Caco-2 (cell line): ENCODE measurements around the gene CRYBG3. TPM values are rescaled to one million over a fixed set of nuclear protein-coding genes. Genes with fewer than 3 reads are reported as not detected.
A peak's percentile ranks its signal among the peaks of the same experiment; 100 is the strongest.
"Not testable (repeated sequence)": the region's sequence is repeated elsewhere in the genome, so short reads cannot be mapped to it uniquely, and the experiment has no call there.

Source experiments
- BruUV-seq: library from RNA; stranded (reverse); fragments of 400-500 nt; replicated peaks from 2 replicates; lab custom pipeline; 2021; lab: Mats Ljungman, UMichigan
- CTCF ChIA-PET: fragments of 300-600 bp; sonication (Branson Sonifier 250); formaldehyde crosslinking; loops from one replicate; lab custom pipeline; 2022; ENCODE audit warnings: antibody characterized with exemption; lab: Charles Lee
- POLR2A ChIA-PET: fragments of 300-600 bp; sonication (Branson Sonifier 250); formaldehyde crosslinking; loops from one replicate; lab custom pipeline; 2022; ENCODE audit warnings: antibody characterized with exemption; lab: Charles Lee
- DNase-seq, 2 experiments: peaks; one replicate each; pipeline versions ENCODE4 v3.0.0 to v3.0.0-alpha.2; 2020 to 2022
- H3K27me3 ChIP-seq: replicated peaks from 2 replicates; pipeline ENCODE4 v1.6.0; 2011; ENCODE audit warnings: low read length; ENCODE audit not compliant: control insufficient read depth, insufficient read depth
- H3K36me3 ChIP-seq: 2 replicates; pipeline ENCODE4 v1.5.1; 2011; ENCODE audit warnings: low read length; ENCODE audit not compliant: control insufficient read depth, insufficient read depth
- H3K4me1 ChIP-seq: fragments of 250-450 bp; sonication (Bioruptor Pico); 2 replicates; pipeline ENCODE4 v1.5.1; 2020; ENCODE audit warnings: mild to moderate bottlenecking
- H3K4me3 ChIP-seq: 2 replicates; pipeline ENCODE4 v1.5.1; 2011; ENCODE audit warnings: low read depth, mild to moderate bottlenecking, control low read depth, low read length
- H3K9me3 ChIP-seq: fragments of 250-450 bp; sonication (Bioruptor Pico); 2 replicates; pipeline ENCODE4 v1.5.1; 2020; ENCODE audit warnings: mild to moderate bottlenecking, moderate library complexity
- H3K27ac Mint-ChIP-seq: one replicate; pipeline ENCODE4 v1.8.0; 2022; ENCODE audit warnings: mixed read lengths; ENCODE audit not compliant: unreplicated experiment
- H3K27me3 Mint-ChIP-seq: one replicate; pipeline ENCODE4 v1.8.0; 2022; ENCODE audit warnings: mixed read lengths; ENCODE audit not compliant: insufficient read depth, unreplicated experiment
- H3K36me3 Mint-ChIP-seq: one replicate; pipeline ENCODE4 v1.8.0; 2022; ENCODE audit warnings: mild to moderate bottlenecking, mixed read lengths; ENCODE audit not compliant: insufficient read depth, unreplicated experiment
- H3K4me1 Mint-ChIP-seq: one replicate; pipeline ENCODE4 v1.8.0; 2022; ENCODE audit warnings: low read depth, mixed read lengths; ENCODE audit not compliant: unreplicated experiment
- H3K4me3 Mint-ChIP-seq: one replicate; pipeline ENCODE4 v1.8.0; 2022; ENCODE audit warnings: mild to moderate bottlenecking, moderate library complexity, mixed read lengths; ENCODE audit not compliant: unreplicated experiment
- H3K9me3 Mint-ChIP-seq: one replicate; pipeline ENCODE4 v1.8.0; 2022; ENCODE audit warnings: mixed read lengths; ENCODE audit not compliant: unreplicated experiment
- intact Hi-C: fragments of 100-400 bp; cut with micrococcal nuclease; formaldehyde crosslinking; loops from one replicate; pipeline ENCODE4 v1.10.0; 2022; ENCODE audit not compliant: unreplicated experiment
- total RNA-seq: library from RNA; stranded (reverse); gene quantifications from 2 replicates; pipeline ENCODE4 v1.2.3, GENCODE V29; 2022
- TF ChIP-seq, protein P1 (sequence below), 2 experiments: fragments of 200-600 bp in 1 of 2; IDR thresholded peaks; 1 replicate in 1 of 2; 2 replicates in 1 of 2; pipeline versions ENCODE4 v1.5.1 to v1.8.0; 2011 to 2022; ENCODE audit warnings: antibody characterized with exemption in 1 of 2, control low read depth in 1 of 2, inconsistent platforms in 1 of 2, low read depth in 1 of 2, low read length in 1 of 2, mild to moderate bottlenecking in 1 of 2, moderate library complexity in 1 of 2; ENCODE audit not compliant: insufficient read depth in 1 of 2, severe bottlenecking in 1 of 2, unreplicated experiment in 1 of 2

Gene CRYBG3
- total RNA-seq, 1 experiment from 2014 or later: 1.3 TPM

DNA sequence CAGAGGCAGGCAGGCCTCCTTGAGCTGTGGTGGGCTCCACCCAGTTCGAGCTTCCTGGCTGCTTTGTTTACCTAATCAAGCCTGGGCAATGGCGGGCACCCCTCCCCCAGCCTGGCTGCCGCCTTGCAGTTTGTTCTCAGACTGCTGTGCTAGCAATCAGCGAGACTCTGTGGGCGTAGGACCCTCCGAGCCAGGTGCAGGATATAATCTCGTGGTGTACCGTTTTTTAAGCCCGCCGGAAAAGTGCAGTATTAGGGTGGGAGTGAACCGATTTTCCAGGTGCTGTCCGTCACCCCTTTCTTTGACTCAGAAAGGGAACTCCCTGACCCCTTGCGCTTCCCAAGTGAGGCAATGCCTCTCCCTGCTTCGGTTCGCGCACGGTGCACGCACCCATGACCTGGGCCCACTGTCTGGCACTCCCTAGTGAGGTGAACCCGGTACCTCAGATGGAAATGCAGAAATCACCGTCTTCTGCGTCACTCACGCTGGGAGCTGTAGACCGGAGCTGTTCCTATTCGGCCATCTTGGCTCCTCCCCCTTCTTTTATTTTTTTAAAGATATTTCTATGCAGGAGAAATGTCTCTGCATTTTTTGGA, 88.5 kb downstream of the CRYBG3 start:
- DNase-seq, H3K27me3 Mint-ChIP-seq, H3K36me3 Mint-ChIP-seq, BruUV-seq, H3K9me3 Mint-ChIP-seq, CTCF ChIA-PET, POLR2A ChIA-PET, intact Hi-C loops, H3K9me3 ChIP-seq, H3K27me3 ChIP-seq, H3K36me3 ChIP-seq, H3K4me1 Mint-ChIP-seq: not testable (repeated sequence)
- Histone ChIP-seq H3K4me3 (peak overlapping the region; percentile 28), H3K4me1 (peaks cover 10% of the 10 kb centered on the region)
- Mint-ChIP-seq H3K27ac (peak overlapping the region; percentile 67), H3K4me3 (peak overlapping the region; percentile 72)

DNA sequence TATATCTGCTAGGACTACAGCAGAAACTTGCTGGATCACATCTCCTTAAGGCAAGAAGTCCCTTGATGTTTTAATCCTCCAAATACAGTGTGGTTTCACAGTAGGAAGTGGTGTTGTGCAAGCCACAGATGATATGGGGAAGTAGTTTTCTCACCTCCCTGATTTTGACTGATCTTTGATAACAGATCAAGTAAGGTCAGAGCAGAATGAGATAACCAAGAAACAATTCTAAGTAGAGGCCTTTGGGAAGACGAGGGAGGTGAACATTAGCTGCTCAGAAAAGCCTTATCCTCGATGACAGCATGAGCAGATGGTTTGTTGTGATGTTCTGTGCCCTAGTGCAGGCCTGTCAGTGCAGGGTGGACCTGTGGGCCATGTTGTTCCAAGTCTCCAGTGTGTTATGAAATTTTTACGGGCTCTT, 89.1 kb downstream of the CRYBG3 start:
- DNase-seq: no peak
- H3K4me3 ChIP-seq: no peak overlapping the region
- Mint-ChIP-seq H3K4me3 (peak overlapping the region; percentile 72), H3K4me1 (no peaks in the 10 kb centered on the region), H3K9me3 (no peaks in the 10 kb centered on the region), H3K27ac (peak overlapping the region; percentile 67), H3K36me3 (no peaks in the 10 kb centered on the region), H3K27me3 (no peaks in the 10 kb centered on the region)
- BruUV-seq: no TSS peak
- intact Hi-C loops: no loop called here
- CTCF ChIA-PET: no interaction called here
- TF ChIP-seq, protein P1, sequence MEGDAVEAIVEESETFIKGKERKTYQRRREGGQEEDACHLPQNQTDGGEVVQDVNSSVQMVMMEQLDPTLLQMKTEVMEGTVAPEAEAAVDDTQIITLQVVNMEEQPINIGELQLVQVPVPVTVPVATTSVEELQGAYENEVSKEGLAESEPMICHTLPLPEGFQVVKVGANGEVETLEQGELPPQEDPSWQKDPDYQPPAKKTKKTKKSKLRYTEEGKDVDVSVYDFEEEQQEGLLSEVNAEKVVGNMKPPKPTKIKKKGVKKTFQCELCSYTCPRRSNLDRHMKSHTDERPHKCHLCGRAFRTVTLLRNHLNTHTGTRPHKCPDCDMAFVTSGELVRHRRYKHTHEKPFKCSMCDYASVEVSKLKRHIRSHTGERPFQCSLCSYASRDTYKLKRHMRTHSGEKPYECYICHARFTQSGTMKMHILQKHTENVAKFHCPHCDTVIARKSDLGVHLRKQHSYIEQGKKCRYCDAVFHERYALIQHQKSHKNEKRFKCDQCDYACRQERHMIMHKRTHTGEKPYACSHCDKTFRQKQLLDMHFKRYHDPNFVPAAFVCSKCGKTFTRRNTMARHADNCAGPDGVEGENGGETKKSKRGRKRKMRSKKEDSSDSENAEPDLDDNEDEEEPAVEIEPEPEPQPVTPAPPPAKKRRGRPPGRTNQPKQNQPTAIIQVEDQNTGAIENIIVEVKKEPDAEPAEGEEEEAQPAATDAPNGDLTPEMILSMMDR (IDR thresholded peaks at IDR 0.05; ENCODE audit: insufficient read depth in 1 of 2, low read depth in 1 of 2, low read length in 1 of 2, severe bottlenecking in 1 of 2, unreplicated experiment in 1 of 2): no peak
- peaks cover 10% of the 10 kb centered on the region for H3K4me1 ChIP-seq
- POLR2A ChIA-PET: no interaction called here
- no peaks in the 10 kb centered on the region for H3K27me3 ChIP-seq
- no peaks in the 10 kb centered on the region for H3K36me3 ChIP-seq
- H3K9me3 ChIP-seq: no peaks in the 10 kb centered on the region

DNA sequence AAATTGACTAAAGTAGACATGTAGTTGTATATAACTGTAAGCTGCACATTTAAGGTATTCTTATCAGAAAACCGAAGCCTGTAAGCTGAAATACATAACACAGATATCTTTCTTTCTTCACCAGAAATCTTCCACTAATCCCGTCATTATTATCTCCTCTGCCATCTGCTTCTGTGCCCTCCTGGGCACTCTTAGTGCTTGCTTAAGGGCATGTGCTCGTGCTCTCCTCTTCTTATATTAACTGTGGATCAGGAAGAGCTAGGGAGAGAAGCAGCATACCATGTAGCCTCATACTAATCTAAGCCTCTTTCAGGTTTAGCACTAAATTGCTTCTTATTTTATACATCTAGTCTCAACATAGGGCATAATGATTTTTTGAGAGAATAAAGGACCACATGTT, 89.6 kb downstream of the CRYBG3 start:
- Histone ChIP-seq H3K4me3 (no peak overlapping the region), H3K27me3 (no peaks in the 10 kb centered on the region), H3K36me3 (no peaks in the 10 kb centered on the region), H3K4me1 (peaks cover 10% of the 10 kb centered on the region), H3K9me3 (no peaks in the 10 kb centered on the region)
- BruUV-seq: no TSS peak
- ChIA-PET CTCF (no interaction called here), POLR2A (no interaction called here)
- Mint-ChIP-seq H3K4me3 (no peak overlapping the region), H3K27ac (no peak overlapping the region), H3K9me3 (no peaks in the 10 kb centered on the region), H3K27me3 (no peaks in the 10 kb centered on the region), H3K4me1 (no peaks in the 10 kb centered on the region), H3K36me3 (no peaks in the 10 kb centered on the region)
- TF ChIP-seq, protein P1 (IDR thresholded peaks at IDR 0.05; ENCODE audit: insufficient read depth in 1 of 2, low read depth in 1 of 2, low read length in 1 of 2, severe bottlenecking in 1 of 2, unreplicated experiment in 1 of 2): no peak
- intact Hi-C loops: no loop called here
- DNase-seq: no peak
